CD4-positive, alpha-beta T cell treated with Interleukin-17A for 1 hour (primary cell): ENCODE data around the gene GTPBP8.

Experiments
- DNase-seq: peaks from one replicate; pipeline ENCODE4 v3.0.0-alpha.2; 2020

GTPBP8 gene

DNA sequence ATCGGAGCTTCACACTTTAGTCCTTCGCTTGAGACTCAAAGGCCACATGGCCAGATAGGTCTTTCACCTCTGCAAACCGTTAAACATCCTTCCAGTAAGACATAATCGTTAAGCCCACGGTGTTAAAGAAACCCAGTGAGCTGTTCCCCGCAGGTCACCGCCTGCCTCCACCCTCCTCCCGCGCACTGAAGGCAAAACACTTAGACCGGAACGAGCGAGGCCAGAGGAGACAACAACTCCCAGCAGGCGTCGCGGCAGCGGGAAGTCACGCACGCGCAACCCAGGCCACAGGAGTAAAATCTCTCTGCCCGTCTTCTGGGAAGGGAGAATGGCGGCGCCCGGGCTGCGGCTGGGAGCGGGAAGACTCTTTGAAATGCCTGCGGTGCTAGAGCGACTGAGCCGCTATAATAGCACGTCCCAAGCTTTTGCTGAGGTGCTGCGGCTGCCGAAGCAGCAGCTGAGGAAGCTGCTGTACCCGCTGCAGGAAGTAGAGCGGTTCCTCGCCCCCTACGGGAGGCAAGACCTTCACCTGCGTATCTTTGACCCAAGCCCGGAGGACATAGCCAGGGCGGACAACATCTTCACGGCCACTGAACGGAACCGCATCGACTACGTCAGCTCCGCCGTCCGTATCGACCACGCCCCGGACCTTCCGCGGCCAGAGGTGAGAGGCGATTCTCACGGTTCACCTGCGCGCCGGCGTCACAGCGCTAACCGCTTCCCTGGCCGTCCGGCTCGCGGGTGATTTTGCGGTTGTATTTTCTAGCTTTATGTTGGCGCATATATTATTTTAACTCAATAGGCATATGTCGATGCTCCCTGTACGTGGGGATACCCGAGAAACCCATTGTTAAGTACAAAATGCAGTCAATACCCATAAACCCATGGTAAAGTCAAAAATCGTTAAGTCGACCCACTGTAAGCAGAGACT lies at the start of gene GTPBP8:
Gene GTPBP8, plus strand, starts transcription at position 313 of the 931 bp plus-strand sequence. Its CDS starts 16 bp downstream, at position 329.
- DNase-seq = peak; percentile 89

DNA sequence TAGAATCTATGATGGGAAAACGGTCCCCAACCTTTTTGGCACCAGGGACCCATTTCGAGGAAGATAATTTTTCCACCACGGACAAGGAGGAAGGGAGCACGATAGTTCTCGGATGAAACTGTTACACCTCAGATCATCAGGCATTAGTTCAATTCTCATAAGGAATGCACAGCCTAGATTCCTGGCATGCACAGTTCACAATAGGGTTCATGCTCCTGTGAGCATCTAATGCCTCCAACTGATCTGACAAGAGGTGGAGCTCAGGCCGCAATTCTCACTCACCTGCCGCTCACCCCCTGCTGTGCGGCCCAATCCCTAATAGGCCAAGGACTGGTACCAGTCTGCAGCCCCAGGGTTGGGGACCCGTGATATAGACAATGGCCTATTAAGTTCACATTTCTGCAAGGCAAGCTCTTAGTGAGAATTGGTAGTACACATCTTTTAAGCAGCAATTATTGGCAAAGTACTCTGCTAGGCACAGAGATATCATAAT lies 42.4 kb upstream of the GTPBP8 start:
- no peak for DNase-seq

GRCh38 chr3:112956351-112956750 lies 34.4 kb upstream of the GTPBP8 start:
- no peak for DNase-seq

GRCh38 chr3:112958811-112959560 lies 31.8 kb upstream of the GTPBP8 start:
- no peak for DNase-seq

DNA sequence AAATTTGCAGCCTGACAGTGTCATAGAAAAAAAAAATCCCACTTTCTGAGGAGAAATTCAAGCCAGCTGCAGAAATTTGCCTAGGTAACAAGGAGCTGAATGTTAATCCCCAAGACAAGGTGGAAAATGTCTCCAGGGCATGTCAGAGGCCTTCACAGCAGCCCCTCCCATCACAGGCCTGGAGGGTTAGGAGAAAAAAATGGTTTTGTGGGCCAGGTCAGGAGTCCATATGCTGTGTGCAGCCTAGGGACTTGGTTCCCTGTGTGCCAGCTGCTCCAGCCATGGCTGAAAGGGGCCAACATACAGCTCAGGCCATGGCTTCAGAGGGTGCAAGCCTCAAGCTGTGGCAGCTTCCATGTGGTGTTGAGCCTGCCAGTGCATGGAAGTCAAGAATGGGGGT lies 27.1 kb upstream of the GTPBP8 start:
- DNase-seq = no peak

GRCh38 chr3:112965656-112966055 lies 25.1 kb upstream of the GTPBP8 start:
- DNase-seq = no peak

- DNase-seq = no peak
Observed at GRCh38 chr3:112966633-112967032, 24.2 kb upstream of the GTPBP8 start.

GRCh38 chr3:112967425-112967824 lies 23.4 kb upstream of the GTPBP8 start:
- no peak for DNase-seq

DNA sequence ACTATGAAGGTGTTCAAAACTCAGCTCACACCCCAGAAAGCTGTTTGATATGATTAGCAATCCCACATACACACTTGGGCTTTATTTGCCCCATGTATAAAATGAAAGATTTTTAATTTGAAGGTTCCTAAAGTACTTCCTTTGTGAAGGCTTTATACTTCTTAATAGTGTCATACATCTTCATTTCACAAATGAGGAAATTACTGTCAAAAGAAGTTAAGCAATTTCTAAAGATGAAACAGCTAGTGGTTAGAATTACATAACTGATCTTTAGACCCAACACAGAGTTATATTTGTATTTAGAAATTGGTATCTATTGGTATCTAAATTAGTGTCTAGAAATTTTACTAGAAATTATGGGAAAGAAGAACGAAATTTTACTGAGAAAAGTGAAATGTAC lies 23.0 kb upstream of the GTPBP8 start:
- no peak for DNase-seq

- no peak for DNase-seq
Observed at GRCh38 chr3:112972158-112972557, 18.6 kb upstream of the GTPBP8 start.

DNA sequence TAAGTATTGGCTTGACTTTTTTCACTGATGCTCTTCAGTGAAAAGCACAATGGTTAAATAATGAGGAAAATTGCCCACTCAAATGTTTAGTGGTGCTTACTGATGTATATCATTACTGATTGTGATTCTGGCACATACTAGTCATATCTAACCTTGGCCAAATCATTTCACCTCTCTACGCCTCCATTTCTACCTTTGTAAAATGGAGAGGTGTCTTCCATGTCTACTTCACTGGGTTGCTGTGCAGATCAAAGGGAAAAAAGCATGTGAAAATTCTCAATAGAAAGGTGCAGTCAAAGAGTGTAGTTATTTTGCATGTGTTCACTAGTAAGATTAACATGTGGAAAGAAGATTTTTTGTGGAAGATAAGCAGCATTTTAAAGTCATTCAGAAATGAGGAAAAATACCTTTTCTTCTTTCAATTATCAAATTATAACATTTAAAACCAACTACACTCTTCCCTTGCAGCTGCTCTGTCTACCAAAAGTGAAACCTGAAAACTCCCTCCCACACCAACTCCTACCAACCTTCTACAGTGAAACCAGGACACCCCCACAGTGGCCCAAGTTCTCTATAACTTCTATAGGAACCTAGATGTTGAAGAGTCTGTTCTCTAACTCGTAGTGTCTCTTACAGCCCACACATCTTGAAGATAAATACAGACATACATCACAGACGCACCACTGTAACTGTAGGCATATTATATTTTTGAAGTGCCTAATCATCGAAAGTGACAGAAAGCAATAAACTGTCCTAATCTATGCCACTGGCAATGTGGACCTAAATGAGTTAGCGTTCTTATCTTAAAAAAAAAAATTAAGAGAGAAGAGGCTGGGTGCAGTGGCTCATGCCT lies 17.2 kb upstream of the GTPBP8 start:
- peak; percentile 59 for DNase-seq

- DNase-seq = no peak
Observed at GRCh38 chr3:112974178-112974517, 16.6 kb upstream of the GTPBP8 start.

DNA sequence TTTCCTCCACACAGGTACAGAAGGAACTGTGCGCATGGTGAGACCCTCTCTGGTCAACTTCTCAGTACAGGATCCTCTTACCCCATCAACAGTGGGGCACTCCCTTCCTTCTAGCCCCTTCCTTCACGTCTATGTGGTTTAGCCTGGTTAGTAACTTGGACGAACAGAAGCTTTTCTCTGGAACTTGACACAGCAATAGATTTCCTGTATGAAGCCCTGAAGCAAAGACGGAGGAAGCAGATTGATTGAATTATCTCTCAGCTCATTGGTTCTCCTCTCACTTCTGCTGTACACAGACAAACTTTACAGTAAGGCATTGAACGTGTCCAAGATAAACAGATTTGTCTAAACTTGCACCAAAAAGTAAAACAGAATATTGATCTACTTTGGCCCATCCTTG lies 15.9 kb upstream of the GTPBP8 start, which contains the start of gene CD200R1:
Gene CD200R1, minus strand, starts transcription at position 210 of the 400 bp plus-strand sequence. CDS start 246 bp downstream, outside the sequence.
- DNase-seq = peak; percentile 45

DNA sequence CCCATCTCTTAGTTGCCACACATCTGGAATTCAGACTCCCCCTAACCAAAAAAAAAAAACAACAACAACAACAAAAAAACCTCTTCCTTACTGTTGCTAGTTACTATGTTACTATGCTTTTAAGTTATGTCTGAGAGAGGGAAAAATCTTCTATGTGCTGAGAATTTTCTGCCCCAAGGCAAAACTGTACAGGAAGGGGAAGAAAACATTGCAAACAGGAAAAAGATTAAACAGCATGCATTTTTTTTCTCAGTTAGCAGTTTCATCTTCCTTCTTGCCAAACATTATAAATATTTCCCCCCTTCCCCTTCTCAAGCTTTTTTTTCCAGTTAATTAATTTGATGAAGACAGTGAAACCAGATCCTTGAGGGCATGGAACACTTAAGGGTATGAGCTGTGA lies 14.8 kb upstream of the GTPBP8 start:
- DNase-seq = no peak

- DNase-seq = no peak
Observed at GRCh38 chr3:112976953-112977352, 13.8 kb upstream of the GTPBP8 start.

- peak; percentile 78 for DNase-seq
Observed at GRCh38 chr3:112979244-112979832, 11.4 kb upstream of the GTPBP8 start.

- no peak for DNase-seq
Observed at GRCh38 chr3:112980080-112980479, 10.7 kb upstream of the GTPBP8 start.

DNA sequence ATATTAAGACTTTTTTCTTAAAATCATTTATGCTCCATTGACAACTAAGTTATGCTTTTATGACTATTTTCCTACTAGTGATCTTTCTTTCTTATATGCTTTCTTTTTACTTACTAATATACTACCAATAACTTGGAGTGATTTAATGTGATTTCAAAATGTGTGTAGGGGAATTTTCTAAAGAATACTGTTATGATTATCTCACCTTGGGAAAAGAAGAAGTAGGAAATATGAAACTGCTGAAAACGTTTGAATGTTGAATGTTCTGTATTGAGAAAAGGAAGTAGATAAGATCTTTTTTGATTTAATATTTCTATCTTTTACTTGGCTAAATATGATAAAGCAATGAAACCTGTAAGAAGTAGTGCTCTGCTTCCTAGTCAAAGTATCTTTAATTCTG lies 8.1 kb upstream of the GTPBP8 start:
- no peak for DNase-seq

DNA sequence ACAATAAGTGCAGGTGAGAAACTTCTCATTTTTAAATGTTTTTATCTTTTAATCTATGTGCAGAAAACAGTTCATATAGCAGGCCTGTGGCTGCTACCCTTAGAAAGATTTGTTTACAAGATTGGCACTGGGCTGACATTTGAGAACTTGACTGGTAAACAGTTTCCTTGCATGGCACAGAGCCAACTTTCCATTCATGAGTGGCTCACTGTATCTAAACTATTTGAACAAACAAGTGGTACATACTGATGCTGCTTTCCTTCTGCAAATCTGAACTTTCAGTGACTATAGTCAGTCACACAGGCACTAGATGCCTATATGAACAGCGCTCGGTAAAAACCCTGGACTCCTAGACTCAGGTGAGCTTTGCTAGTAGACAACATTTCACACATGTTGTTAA lies 6.3 kb upstream of the GTPBP8 start:
- DNase-seq = peak; percentile 59

DNA sequence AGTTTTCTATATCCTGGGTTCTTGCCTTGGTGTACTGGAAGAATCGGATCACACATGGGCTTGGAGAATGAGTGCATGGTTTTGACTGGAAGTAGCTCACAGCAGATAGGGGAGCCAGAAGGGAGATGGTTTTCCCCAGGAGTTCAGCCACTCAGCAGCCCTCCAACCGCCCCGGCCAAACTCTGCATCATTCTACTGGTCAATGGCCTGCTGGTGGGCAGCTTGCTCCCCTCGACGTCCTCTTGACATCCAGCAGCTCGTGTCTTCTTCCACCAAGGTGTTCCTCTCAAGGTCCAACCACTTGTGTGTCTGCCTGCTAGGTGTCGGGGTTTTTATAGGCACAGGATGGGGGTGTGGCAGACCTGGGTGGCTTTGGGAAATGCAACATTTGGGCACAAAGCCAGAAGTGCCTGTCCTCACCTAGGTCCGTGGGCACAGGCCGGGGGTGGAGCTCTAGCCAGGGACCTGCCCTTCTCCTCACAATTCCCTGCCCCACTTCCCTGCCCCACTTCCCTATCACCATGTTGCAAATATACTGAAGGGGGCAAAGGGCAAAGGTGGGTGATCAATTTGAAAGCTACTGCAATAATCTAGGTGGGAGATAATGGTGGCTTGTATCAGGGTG lies 3.0 kb upstream of the GTPBP8 start:
- no peak for DNase-seq

DNA sequence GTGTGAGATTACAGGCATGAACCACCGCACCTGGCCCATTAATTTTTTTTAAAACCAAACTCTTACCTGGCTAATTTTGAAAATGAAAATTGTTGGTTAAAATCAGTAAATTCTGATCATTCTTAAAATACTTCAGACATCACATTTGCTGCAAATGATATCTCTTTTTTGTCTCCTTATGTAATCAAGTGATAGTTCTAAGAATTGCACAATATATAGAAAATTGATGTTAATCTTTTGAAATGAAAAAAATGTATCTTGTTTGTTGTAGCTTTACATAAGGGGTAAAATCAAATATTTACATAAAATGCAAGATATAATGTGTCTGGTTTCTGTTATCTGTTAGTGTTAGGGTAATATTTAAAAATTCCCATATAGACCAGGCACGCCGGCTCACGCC lies 5.0 kb downstream of the GTPBP8 start:
- no peak for DNase-seq

DNA sequence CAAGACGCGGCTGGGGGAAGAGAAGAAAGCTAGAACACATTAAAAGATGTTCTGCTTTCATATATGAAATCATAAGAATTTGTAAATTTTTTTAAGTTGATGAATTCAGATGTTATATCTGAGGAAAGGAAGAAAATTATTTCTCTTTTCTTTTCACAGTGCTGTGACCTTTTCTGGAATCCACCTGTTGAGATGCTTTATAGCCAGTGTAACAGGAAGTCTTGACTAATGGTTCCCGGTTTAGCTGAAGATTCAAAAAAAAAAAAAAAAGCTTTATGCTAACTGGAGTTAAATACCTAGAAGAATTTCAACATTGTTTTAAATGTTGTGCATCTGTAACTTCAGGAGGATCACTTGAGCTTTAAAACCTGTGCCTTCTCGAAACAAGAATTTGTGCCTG lies 9.9 kb downstream of the GTPBP8 start:
- DNase-seq = no peak
